ENCODE results near the gene FIBCD1. TPM values are rescaled to one million over a fixed set of nuclear protein-coding genes. Genes with fewer than 3 reads are reported as not detected.

FIBCD1 gene
- total RNA-seq, 4 donors from 2014 or later = 4.2 TPM; not detected in 3

- no peak for TF ChIP-seq CTCF (IDR thresholded peaks at IDR 0.05; ENCODE audit: low read depth)
These were observed 51.4 kb downstream of the FIBCD1 start for GRCh38 chr9:130887494-130888144.

- no peak for TF ChIP-seq CTCF (IDR thresholded peaks at IDR 0.05; ENCODE audit: low read depth)
These were observed 52.1 kb downstream of the FIBCD1 start for GRCh38 chr9:130886981-130887380.

GRCh38 chr9:130885484-130886375, 53.3 kb downstream of the FIBCD1 start:
- TF ChIP-seq CTCF (IDR thresholded peaks at IDR 0.05; ENCODE audit: low read depth) = no peak

- no peak for TF ChIP-seq CTCF (IDR thresholded peaks at IDR 0.05; ENCODE audit: low read depth)
These were observed 54.2 kb downstream of the FIBCD1 start for GRCh38 chr9:130884542-130885483.

GRCh38 chr9:130884111-130884531, 54.9 kb downstream of the FIBCD1 start:
- no peak for TF ChIP-seq CTCF (IDR thresholded peaks at IDR 0.05; ENCODE audit: low read depth)

GRCh38 chr9:130883479-130883878, 55.6 kb downstream of the FIBCD1 start:
- no peak for TF ChIP-seq CTCF (IDR thresholded peaks at IDR 0.05; ENCODE audit: low read depth)
